Right lobe of liver (tissue), 4 donors: ENCODE results near the gene PIRT.

Source experiments
- CTCF ChIP-seq, 4 donors: fragments of 200-600 bp in 3 of 4; fragments of 450-650 bp in 1 of 4; IDR thresholded peaks; one replicate each; pipeline versions ENCODE4 v1.5.1 to v1.8.0; 2016 to 2022; ENCODE audit warnings: antibody characterized with exemption in 4 of 4, mild to moderate bottlenecking in 2 of 4
- POLR2A ChIP-seq: fragments of 450-650 bp; IDR thresholded peaks from one replicate; pipeline ENCODE4 v1.6.1; 2017; ENCODE audit warnings: antibody characterized with exemption, mild to moderate bottlenecking
- donor health status: DM: no; HTN: no; CAD: no.
- donor health status: DM: no; HTN: no; CAD: no.
- donor health status: DM: no; HTN: yes; CAD: no.

- TF ChIP-seq POLR2A: no peak
- no peak for TF ChIP-seq CTCF (IDR thresholded peaks at IDR 0.05)
Measured at GRCh38 chr17:10812674-10813073, 25.2 kb downstream of the PIRT start.
